HG03280 (cell line): ENCODE results near the gene ARSD.
"Not testable (repeated sequence)": the region's sequence is repeated elsewhere in the genome, so short reads cannot be mapped to it uniquely, and the experiment has no call there.

Source experiments
- ATAC-seq: cut with Tn5 transposase; IDR thresholded peaks from one replicate; pipeline ENCODE4 v1.9.1; 2021; ENCODE audit warnings: mild to moderate bottlenecking, moderate library complexity; ENCODE audit not compliant: unreplicated experiment

ARSD gene

GRCh38 chrX:2928583-2929434, at the start of gene ARSD:
TSS of gene ARSD (minus strand) at chrX:2929339. CDS start at chrX:2929275, 64 bp downstream.
- ATAC-seq, result peak; percentile 63

GRCh38 chrX:2978639-2979038, 49.5 kb upstream of the ARSD start:
- not testable (repeated sequence) for ATAC-seq

DNA sequence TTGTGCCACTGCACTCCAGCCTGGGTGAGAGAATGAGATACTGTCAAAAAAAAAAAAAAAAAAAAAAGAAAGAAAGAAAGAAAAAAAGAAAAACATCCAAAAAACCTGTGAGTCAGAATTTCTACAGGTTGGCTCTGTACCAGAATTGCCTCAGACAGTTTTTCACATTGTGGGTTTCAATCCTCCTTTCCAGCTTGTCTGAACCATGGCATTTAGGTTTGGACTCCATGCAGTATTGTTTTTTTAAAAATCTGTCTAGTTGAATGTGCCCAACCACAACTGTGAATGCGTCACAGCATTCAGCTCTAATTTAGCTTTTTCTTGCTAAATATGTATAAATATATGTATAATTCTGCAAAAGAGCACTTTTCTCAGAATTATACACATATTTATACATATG, 45.8 kb upstream of the ARSD start:
- ATAC-seq, result no peak

- no peak for ATAC-seq
Measured at GRCh38 chrX:2972391-2972790, 43.3 kb upstream of the ARSD start.

DNA sequence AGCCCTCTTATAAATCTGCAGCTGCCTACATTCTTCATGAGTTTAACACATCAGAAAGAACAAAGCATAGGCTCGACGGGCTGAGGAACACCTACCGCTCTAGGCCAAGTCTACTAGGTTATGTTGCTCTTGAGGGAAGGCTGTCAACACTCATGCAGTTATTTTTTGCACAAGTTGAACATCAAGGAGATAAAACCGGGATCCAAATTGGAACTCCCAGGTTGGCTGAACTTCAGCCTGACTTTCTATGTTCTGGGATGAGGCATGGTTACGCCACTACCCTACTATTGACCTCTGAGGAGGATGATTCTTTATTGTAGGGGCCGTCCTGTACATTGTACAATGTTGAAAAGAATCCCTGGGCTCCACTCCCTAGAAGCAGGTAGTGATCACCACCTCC, 39.9 kb upstream of the ARSD start:
- no peak for ATAC-seq

GRCh38 chrX:2967998-2968909, 39.1 kb upstream of the ARSD start:
- no peak for ATAC-seq

DNA sequence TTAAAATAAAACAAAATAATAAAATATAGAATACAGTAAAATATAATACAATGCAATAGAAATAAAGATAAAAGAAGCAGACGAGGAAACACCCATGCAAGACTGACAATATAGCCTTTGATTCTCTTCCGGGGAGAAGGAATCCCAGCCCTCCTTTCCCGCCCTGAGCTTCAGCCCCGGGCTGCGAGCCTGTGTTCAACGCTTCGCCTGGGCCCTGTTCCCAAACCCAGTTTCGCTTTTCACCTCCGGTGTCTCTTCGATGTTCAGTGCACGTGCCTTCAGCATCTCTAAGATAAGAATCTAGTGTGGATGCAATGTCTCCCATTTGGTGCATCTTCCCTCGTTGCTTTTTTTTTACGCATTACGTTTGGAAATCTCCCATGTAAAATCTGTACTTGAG, 38.4 kb upstream of the ARSD start:
- no peak for ATAC-seq

GRCh38 chrX:2967012-2967411, 37.9 kb upstream of the ARSD start:
- no peak for ATAC-seq

GRCh38 chrX:2965965-2966364, 36.8 kb upstream of the ARSD start:
- no peak for ATAC-seq

DNA sequence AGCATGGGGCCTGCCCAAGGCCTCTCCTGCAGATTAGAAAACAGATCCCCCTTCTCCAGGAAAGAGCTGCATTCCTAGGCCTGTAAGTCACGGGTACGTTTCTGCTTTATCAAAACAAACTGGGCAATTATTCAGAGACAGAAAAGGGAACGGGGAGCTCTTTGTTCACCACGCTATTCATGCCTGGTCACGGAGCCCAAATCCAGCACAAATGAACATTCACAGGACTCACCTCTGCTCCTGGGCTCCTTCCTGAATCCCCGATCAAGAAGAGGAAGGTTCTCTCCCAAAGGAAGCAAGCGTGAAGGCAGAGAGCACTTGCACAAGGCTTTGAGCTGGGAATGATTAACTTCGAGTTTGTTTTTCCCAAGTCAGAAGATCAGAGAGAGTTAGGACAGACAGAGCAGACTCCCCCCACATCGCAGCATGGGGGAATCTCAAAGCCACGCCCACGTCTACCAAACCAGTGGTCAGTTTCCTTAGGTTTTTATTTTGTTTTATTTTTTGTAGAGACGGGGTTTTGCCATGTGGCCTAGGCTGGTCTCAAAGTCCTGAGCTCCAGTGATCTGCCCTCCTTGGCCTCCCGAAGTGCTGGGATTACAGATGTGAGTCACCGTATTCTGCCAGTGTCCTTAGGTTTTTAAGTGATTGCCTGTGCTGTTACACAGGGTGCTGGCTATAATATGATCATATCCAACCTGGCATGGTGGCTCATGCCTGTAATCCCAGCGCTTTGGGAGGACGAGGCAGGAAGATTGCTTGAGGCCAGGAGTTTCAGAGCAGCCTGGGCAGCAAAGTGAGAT, 35.1 kb upstream of the ARSD start:
- not testable (repeated sequence) for ATAC-seq

DNA sequence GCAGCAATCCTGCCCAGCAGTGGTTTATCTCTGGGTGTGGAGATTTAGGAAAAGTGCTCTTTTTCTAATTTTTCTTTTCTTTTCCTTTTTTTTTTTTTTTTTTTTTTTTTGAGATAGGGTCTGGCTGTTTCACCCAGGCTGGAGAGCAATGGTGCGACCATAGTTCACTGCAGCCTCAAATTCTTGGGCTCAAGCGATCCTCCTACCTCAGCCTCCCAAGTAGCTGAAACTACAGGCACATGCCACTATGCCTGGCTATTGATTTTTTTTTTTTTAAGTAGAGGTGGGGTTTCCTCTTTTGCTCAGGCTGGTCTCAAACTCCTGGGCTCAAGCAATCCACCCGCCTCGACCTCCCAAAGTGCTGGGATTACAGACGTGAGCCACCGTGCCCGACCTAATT, 34.3 kb upstream of the ARSD start:
- ATAC-seq, result not testable (repeated sequence)

GRCh38 chrX:2962381-2962780, 33.2 kb upstream of the ARSD start:
- ATAC-seq, result no peak

DNA sequence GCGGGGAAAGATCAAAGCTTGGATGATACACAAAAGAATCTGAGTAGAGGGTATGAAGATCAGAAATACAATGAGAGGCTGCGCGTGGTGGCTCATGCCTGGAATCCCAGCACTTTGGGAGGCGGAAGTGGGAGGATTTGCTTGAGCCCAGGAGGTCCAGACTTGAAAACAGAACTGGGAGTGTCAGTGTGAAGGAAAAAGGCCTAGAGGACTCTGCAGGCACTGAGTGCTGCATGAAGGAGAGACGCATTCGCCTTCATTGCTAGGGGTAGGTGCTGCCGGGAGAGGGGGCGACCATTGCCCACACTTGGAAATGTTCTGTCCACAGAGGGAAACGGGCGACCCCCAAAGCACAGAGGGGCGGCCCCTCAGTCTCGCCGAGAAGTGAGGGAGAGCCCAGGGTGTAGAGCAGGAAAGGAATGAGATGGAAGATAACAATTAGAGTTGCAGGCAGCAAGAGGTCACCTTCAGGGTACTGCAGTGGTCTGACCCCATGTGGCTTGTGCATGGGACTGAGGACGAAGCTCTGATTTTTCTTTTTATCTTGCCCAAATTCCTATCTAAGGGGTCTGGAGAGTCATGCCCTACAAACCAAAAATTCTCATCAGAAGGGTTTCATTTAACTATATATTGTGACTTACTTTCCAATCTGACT, 31.8 kb upstream of the ARSD start:
- no peak for ATAC-seq

- ATAC-seq, result no peak
Measured at GRCh38 chrX:2958199-2958598, 29.1 kb upstream of the ARSD start.

DNA sequence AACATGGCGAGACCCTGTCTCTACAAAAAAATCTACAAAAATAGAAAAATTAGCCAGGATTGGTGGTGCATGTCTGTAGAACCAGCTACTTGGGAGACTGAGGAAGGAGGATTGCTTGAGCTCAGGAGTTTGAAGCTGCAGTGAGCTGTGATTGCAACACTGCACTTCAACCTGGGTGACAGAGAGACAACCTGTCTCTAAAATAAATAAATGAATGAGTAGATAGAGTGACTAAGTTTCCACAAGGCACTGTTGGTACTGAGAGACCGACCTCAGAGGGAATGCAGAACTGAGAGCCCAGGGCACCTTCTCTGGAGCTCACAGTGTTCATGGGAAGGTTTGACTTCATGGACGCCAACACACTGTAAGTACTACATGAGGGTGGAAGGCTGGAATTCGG, 26.7 kb upstream of the ARSD start:
- no peak for ATAC-seq

GRCh38 chrX:2955281-2955680, 26.1 kb upstream of the ARSD start:
- no peak for ATAC-seq

DNA sequence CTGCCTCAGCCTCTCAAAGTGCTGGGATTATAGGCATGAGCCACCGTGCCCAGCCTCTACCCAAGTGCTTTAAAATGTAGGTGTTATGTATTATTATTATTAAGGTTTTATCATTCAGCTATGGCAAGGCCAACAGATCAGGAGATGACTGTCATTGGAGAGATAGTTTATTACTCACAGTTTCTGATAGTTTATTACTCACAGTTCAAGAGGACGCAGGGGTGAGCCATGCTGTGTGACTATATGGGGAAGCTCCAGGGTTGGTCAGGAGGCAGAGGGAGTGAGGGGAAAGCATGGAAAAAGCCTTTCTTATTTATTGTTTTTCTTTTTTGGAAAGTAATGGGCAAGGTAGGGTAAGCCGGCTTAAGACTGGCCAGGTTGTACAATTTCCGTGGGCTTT, 25.4 kb upstream of the ARSD start:
- no peak for ATAC-seq

DNA sequence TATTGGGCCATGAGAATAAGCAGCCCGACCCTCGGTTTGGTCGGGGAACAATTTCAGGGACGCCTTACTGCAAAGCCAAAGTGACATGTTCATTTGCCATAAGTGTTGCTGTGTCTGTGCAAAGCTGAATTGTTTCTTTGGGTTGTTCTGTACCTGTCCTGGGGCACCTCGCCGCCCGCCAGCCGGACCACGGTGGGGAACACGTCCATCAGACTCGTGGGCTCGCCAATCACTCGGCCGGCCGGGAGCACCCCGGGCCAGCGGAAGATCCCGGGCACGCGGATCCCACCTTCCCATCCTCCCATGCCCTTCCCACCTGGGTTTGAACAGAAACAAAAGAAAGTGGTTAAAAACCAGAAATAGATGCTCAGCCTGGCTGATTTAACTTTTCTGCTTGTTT, 8.8 kb upstream of the ARSD start:
- ATAC-seq, result not testable (repeated sequence)

GRCh38 chrX:2934715-2935710, 5.9 kb upstream of the ARSD start:
- ATAC-seq, result no peak
